GM18505 (cell line): ENCODE results near the gene KIF17.
"Not testable (repeated sequence)": the region's sequence is repeated elsewhere in the genome, so short reads cannot be mapped to it uniquely, and the experiment has no call there.

ENCODE experiments used
- ATAC-seq: cut with Tn5 transposase; IDR thresholded peaks from one replicate; pipeline ENCODE4 v1.9.1; 2021; ENCODE audit not compliant: unreplicated experiment
- POLR2A ChIP-seq: IDR thresholded peaks from 4 replicates; pipeline ENCODE4 v1.6.1; 2011; ENCODE audit warnings: borderline replicate concordance; ENCODE audit not compliant: insufficient read depth, insufficient read length; ENCODE audit errors: extremely low read depth

The KIF17 gene

DNA sequence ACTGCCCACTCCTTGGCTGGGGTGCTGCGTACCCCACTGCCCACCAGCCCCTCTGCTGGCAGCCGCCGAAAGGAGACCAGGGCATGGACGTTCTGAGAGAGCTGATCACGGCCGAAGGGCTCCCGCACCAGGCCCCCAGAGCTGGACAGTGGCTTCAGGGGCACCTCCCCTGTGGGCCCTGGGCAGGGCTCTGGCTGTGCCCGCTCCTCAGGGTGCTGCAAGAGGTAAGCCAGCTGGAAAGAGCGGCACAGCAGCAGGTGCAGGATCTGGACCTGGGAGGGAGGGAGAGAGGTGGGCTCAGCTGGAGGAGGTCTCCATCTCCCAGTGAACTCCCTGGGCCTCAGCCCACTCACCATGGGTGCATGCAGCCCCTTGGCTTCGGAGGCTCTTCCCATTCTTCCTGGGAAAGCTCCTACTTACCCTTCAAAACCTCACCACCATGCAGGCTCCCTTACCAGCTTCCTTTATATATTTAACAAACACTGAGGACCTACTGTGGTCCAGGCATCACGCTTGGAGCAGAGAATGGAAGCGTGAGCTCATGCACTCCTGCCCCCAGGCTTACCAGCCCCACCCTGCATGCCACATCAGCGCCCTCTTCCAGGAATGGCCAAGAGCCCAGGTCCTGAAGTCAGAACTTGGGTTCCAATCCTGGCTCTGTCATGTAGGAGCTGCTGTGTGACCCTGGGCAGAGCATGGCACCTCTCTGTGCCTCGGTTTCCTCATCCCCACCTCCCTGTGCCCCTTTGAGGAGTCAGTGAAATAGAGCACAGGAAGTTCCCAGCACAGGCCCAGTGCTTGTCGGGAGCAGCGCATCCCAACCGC lies 6.8 kb upstream of the KIF17 start:
- no peak for TF ChIP-seq POLR2A
- no peak for ATAC-seq

DNA sequence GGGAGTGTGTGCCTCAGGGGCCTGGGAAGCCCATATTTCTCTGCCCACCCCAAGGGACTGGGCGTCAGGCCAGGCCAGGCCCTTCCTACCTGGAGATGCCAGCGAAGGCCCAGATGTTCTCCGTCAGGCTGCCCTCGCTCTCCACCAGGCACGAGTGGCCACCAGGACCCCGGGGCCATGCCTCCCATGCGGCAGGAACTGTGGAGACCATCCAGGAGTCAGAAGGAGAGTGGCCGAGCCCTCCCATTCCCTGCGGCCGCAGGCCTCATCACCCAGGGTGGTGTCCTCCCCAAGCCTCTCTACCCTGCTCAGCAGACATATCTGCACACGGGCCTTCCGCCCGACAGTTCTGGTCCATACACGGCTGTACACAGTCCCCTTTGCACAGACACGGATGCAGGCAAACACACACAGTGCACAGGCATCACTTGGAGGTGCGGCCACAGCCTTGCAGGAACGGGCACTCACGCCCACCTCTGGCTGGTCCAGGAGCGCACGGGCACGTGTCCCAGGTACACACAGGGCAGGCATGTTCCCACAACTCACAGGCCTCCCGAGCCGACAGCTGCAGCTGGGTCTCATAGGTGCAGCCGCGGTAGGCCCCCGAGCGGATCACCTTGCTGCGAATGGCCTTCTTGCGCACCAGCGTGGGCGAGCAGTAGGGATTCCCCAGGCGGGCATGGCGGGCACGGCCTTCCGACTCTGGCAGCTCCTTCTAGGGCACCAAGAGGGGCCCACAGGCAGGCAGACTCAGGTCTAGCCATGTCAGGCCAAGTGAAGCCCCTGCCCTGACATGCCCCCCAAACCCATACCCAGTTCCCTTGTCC lies 5.9 kb upstream of the KIF17 start:
- TF ChIP-seq POLR2A = no peak
- ATAC-seq = no peak

DNA sequence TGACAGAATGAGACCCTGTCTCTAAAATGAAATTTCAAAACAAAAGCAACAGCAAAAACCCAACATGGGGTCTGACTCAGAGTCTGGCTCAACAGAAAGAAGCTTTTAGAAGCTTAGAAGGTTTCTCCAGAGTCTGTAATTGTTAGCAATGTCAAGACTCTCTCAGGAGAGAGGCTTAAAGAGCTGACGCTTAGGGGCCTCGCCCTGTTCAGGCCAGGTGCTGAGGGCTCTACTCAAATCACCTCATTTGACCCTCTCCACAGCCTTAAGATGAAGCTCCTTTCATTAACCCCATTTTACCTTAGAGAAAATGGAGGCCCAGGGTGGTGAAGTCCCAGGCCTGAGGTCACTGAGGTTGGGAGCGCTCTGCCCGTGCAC lies 5.3 kb upstream of the KIF17 start:
- no peak for ATAC-seq
- no peak for TF ChIP-seq POLR2A

DNA sequence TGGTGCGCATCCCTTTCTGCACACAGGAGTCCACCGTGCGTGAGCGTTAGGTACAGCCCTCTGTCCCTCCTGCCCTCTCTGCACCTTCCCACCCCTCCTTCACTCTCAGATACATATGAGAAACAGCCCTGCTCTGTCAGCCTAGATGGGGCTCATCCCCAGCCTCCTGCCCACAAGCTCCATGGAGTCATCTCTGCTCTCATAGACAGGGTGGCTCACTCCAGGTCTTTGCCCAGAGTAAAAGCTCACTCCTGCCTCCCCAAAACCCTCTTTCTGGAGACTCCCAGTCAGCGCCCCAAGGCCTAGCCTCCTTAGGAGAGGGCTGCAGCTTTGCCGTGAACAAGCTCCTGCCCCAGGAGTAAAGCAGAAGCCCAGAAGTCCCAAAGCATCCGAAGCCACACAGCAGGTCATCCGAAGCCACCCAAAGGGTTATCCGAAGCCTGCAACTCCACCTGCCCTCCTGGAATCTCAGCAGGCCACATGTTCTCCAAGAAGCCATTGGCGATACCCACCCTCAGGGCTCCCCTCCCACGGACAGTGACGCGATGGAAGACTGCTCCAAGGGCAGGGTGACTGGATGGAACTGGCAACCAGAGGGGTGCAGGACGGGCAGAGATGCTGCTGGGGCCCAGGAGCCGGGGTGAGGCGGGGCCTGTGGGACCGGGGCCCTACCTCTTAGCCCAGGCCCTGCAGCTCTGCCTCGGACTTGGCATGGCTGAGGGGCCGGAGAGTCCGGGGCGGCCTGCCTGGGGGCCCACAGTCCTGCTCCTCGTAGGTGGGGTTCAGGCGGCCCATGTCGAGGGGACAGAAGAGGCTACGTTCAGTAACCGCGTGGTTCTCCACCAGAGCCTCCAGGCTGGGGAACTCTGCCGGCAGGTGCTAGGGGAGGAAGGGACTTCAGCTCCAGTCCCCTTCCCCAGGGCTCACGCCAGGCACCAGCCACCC lies 3.6 kb upstream of the KIF17 start:
- no peak for ATAC-seq
- no peak for TF ChIP-seq POLR2A

DNA sequence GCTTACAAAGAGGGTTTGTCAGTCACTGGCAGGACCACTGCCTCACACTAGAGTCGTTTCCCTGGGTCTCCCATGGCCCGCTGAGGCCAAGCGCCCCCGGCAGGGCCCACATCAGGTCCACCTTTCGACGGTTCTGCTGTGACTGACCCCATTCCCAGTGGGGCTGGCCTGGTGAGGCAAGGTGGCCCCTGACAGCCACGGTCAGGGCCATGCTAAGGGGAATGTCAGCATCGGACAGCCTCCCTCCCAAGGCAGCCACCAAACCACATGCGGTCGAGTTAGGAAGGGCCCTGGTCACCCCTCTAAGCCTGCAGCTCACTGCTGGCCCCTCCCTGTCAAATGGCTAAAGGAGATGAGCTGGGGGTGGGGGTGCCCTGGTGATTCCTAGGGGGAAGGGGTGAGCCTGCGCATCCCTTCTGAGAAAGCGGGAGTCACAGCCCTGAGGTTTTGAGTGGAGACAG lies 2.9 kb upstream of the KIF17 start:
- TF ChIP-seq POLR2A = no peak
- ATAC-seq = no peak

DNA sequence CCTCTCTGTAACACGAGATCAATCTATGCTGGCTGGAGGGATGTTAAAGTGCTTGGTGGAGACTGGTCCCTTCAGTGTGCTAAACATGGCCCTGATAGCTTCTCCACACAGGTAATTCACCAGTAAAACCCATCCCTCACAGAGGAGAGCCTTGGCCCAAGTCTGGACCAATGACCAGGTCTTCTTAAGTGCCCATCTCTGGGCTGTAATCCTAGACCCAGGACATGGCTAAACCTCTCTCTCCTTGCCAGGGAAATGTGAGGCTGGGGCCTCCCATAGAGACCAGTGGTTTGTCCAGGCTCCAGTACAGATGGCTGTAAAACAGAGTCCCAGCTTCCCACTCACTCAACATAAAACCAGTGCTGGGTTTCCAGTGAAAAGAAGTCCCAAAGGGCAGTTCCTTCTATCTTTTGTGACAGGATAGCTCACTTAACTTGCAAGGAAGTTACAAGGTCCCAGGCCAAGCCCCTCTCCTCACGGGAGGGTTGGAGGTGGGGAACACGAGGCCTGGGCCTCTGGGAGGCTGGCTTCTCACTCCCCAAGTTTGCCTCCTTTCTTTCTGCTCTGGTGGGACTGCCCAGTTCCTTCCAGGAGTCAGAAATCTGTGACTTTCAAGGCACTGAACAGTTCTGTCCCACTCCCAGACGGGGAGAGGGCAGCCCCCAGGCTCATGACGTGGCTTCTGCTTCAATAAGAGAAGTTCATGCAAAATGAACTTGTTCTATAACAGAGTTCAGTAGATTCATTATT lies 2.2 kb upstream of the KIF17 start:
- no peak for TF ChIP-seq POLR2A
- ATAC-seq = no peak

DNA sequence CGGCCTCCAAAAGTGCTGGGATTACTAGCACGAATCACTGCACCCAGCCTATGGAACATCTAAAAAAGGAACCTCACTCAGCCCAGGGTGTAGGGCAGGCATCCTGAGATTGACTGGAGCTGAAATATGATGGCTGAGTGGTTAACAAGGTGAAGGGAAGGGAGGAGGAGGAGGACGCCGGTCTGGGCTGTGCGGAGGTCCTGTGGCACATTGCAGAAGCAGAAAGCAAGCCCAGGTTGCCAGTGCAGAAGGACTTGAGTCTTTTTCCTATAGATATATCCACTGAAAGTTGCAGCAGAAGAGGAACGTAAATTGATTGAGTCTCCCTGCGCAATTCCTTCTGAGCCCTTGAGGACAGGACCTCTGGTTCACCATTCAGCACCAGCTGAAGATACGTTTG lies 1.5 kb upstream of the KIF17 start:
- ATAC-seq = no peak
- no peak for TF ChIP-seq POLR2A

DNA sequence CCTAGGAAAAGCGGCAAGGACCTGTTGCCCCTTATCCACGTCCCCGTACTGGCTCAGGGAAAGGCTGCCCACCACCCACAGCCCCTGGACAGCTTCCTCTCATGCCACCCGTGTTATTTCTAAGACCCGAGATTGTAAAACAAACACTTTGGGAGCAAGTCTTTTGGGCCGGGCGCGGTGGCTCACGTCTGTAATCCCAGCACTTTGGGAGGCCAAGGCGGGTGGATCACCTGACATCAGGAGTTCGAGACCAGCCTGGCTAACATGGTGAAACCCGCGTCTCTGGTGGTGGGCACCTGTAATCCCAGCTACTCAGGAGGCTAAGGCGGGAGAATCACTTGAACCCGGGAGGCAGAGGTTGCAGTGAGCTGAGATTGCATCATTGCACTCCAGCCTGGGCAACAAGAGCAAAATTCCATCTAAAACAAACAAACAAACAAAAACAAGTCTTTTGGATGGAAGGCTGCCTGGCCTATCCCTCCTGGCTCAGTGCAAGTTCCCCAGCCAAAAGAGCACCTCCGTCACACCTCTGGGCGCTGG lies 606 bp upstream of the KIF17 start:
- ATAC-seq = not testable (repeated sequence)

DNA sequence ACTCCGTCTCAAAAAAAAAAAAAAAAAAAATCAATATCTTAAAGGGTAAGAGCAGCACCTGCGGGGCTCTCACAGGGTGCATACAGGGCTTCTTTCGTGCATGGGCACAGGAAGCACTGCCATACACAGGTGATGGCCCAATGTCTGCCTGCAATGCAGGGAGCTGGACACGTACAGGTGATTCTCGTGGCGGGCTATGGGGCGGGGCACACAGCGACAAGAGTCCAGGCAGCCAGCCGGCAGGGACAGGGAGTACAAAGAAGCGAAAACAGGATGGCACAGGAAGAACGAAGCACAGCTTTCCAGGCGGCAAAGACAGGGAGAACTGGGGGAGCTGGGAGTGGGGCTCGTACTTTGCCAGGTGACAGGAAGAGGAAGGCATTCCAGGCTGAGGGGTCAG lies 1.6 kb downstream of the KIF17 start:
- TF ChIP-seq POLR2A = no peak
- ATAC-seq = no peak

DNA sequence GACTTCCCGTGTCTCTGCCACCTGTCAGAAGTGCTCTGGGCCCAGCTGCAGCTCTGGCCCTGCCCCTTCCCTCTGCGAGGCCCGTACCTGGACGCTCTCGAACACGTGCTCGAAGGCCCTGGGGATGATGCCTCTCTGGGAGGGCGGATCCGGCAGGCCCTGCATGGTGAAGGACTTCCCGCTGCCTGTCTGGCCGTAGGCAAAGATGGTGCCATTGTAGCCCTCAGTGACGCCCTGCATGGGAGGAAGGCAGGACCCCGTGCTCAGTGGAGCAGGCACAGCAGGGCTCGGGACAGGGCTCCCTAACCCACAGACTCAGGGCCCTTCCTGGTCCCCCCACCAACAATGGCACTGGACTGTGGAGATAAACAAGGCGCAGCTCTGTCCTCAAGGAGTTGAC lies 2.4 kb downstream of the KIF17 start:
- TF ChIP-seq POLR2A = no peak
- ATAC-seq = no peak

DNA sequence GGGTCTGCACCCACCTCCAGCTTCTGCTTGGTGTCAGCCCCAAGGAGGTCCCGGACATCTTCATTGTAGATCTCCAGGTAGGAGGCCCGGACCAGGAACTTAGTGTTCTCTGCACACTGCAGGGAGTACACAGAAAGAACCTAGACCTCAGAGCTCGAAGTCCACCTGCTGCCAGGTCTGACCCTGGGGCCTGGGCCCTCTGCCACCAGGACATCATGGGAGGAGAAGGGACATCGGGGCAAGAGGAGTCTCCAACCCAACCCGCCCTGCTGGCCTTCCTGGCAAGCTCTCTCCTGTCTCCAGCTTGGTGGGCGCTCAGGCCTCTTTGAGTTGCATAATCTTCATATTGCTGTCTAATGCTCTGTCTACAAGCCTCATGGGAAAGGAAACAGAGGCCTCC lies 4.4 kb downstream of the KIF17 start:
- no peak for TF ChIP-seq POLR2A
- no peak for ATAC-seq

DNA sequence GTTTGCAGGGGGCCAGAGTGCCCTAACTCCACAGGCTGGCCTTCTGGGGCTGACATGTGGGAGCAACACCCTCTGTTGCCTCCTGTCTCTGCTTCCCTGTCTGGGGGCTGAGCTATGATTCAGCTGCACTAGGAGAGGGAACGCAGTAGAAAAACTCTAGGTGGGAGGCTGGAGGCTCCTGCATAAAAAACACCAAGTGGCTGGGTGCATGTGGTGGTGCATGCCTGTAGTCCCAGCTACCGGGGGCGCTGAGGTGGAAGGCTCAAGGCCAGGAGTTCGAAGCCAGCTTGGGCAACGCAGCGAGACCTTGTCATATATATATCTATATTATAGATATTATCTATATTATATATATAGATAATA lies 5.6 kb downstream of the KIF17 start:
- no peak for ATAC-seq
- no peak for TF ChIP-seq POLR2A
